HepG2 (cell line): ENCODE data around the gene ST8SIA6.

Experiments used
- EZH2 ChIP-seq: conservative IDR thresholded peaks from 2 replicates; pipeline ENCODE4 v1.6.1; 2012; ENCODE audit warnings: mild to moderate bottlenecking, low read depth, low read length, moderate library complexity
- RNF219 ChIP-seq: sonication (generic); formaldehyde crosslinking; IDR thresholded peaks from 2 replicates; pipeline ENCODE4 v1.5.0; 2020; ENCODE audit warnings: mild to moderate bottlenecking, missing genetic modification reagents
- ZBTB20 ChIP-seq: sonication (generic); formaldehyde crosslinking; IDR thresholded peaks from 2 replicates; pipeline ENCODE4 v1.8.1; 2023; ENCODE audit warnings: missing genetic modification reagents, low read depth, mild to moderate bottlenecking, borderline replicate concordance
- ZNF30 ChIP-seq: sonication (generic); formaldehyde crosslinking; IDR thresholded peaks from 2 replicates; pipeline ENCODE4 v1.5.0; 2020; ENCODE audit warnings: mild to moderate bottlenecking, missing genetic modification reagents
- TF ChIP-seq, protein P1 (sequence below): IDR thresholded peaks from 2 replicates; pipeline ENCODE4 v1.6.1; 2012; ENCODE audit warnings: inconsistent platforms

DNA sequence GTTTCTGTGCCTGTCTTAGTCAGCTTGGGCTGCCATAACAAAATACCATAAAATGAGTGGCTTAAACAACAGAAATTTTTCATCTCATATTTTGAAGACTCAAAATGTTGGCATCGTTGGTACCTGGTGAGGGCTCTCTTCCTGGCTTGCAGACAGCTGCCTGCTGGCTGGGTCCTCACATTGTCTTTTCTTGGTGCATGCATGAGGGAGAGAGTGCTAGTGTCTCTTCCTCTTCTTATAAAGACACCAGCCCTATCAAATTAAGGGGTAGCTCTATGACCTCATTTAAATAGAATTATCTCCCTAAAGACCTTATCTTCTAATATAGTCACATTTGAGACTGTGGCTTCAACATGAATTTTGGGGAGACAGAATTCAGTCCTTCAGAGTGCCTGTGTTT lies 39.9 kb downstream of the ST8SIA6 start:
- no peak for TF ChIP-seq RNF219 (CRISPR knock-in tag)
- TF ChIP-seq ZBTB20 (CRISPR knock-in tag) = no peak
- no peak for TF ChIP-seq ZNF30 (CRISPR knock-in tag)
- TF ChIP-seq EZH2 = no peak
- TF ChIP-seq, protein P1, sequence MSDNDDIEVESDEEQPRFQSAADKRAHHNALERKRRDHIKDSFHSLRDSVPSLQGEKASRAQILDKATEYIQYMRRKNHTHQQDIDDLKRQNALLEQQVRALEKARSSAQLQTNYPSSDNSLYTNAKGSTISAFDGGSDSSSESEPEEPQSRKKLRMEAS = no peak
